IPS-11a (cell line): Measurements from ENCODE around the gene ADAMTS17.

Source experiments
- H3K4me3 ChIP-seq: one replicate; pipeline ENCODE4 v1.5.1; 2013; ENCODE audit warnings: low read depth, low read length, control low read depth

Gene ADAMTS17

DNA sequence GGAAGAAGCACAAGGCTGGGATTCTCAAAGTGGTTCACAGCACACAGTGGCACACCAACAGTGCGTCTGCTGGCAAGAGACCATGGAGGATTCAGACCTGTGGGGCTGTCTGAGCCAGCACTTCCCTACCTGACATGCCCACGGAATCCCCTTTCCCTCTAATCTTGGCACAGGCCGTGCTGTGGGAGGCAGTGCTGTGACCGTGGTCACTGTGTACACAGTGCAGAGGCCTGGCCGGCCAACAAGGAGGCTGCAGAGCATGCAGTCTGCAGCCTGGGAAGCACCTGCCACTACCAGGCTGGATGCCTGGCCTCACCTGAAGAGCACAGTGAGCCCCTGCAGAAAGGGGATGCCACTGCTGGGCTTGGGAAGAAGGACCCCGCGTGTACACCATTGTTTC lies 307.6 kb downstream of the ADAMTS17 start:
- H3K4me3 ChIP-seq = no peak overlapping the region

DNA sequence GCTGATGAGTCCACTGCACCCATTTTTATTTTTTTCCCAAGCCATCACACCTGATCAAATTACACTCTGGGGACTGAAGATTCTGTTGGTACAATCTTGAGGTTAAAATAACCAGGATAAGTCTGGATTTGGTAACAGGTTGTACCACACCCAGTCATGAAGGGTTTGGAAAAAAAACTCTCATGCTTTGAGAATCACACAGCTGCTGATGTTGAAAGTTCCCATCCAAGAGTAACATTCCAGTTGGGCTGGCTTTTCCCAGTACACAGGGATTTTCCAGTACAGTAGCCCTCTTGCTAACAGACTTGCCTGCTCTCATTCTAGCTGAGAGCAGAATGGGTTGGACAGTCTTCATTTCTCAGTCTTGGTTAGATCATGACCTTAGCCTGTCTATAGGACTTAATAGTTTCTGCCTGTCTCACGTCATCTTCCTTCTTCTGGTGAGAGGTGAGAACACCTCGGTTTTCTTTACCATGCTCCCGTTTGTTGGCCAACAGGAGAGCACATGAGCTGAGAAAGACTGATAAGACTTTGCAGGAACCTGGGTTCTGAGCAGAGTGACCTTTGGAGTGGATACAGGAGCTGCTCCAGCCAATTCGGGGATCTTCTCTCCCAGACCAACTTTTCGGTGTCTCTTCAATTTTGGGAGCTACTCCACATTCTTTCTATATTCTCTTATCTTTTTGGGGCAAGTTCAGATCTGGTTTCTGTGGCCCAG lies 308.5 kb downstream of the ADAMTS17 start:
- no peak overlapping the region for H3K4me3 ChIP-seq

DNA sequence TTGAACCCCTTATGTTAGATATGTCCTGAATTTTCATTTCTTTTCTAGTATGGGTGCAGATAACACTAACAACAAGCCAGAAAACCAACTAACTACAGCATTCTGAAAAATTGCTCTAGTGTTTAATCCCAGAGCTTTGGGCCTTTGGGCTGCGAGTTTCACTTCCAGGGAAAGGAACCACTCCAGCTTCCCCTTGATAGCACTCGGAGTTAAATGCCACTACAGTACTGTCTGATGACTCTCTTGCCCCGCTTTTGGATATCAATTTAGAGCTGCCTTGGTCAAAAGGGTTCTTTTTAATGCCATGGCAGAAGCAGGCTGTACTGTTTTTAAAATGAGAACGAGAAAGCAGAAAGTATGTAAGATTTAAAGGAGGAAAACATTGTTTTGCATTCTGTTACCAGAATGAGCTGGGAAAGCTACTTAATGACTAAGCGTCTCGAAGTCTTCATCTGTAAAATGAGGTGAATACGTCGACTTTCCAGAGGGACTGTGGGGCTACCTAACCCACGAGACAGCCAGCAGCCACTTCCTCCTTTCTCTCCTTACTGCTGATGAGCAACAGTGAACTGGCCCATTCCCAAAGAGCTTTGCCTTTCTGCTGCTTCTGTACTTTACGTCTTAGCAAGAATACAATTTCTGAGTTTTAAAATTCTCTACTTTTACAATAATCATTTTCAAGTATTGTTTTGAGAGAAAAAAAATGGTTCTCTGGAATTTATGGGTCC lies 309.3 kb downstream of the ADAMTS17 start:
- H3K4me3 ChIP-seq = no peak overlapping the region

DNA sequence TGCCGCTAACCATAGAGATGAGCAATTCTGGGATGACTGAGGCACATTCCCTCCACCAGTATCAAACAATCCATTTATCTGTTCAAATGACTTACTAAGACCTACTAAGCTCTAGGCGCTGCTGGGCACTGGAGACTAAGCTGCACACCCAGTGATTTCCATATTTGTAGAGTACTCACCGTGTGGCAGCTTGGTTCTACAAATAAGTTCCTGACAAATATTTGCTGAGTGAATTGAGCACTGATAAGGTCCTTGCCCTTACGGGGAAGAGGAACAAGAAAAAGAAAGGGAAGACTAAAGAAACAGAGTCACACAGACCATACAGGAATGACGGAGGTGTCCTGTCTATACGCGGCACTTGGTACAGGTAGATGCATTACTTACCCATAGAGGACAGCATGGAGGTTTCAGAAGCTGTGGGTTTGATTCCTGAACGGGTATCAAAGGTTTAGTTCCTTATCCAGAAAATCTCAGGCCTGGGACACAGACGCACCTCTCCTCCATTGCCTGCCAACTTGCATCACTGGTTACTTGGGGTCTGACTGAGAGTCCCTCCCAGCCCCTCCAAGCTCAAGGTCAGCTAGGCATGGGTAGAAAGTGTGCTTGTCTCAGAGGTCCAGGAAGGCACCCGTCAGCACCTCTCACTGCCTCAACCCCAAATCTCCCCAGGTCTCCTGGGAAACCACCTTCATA lies 310.0 kb downstream of the ADAMTS17 start:
- H3K4me3 ChIP-seq = no peak overlapping the region

DNA sequence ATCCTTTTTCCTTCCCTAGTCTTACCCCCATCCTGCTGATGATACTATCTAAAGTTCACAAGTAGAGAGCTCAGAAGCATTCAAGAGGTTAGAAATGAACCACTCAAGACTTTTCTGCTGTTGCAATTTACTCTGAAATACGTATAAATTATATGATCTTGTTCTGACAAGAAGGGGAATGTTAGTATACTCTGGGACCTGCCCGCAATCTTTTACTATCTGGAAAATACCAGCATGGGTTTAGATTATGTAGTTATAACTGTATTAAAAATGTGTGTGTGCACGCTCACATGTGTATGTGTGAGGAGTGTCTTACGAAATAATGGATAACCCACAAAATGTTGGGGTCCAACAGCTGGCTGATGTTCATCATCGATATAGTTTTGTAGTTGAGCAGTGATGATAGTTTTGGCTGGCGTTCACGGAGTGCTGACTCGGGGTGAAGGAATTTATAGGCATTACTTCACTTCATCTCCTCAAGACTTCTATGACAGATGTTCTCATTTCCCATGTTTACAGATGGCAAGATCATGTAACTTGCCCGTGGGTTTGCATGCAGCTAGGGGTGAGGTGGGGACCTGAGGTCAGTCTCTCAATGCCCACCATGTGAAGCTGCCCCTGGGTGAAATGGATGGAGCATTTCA lies 311.1 kb downstream of the ADAMTS17 start:
- H3K4me3 ChIP-seq = no peak overlapping the region

DNA sequence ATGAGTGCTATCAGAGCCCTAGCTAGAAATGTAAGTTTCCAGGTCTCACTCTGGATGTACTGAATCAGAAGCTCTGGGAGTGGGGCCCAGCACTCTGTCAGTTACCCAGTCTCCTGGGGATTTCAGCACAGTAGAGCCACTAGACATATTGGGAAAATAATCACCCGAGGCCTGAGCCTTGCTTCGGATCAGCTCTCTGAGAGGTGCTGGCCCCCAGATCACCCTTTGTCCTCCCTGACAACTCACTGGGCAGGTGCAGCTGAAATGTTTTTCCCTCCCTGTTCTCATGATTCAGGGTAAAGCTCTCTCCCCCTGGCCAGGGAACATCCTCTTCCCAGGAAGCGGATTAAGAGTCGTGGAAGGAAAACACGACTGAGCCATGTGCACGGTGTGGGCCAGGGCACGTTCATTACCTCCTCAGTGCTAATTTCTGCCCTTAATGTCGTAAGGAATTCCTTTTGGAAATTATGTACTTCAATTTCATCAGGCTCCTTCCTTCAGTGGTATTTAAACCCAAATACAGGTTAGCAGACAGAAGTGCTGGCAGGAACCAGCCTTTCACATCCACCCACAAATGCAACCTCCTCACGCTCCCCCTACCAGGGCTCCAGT lies 311.8 kb downstream of the ADAMTS17 start:
- H3K4me3 ChIP-seq = no peak overlapping the region

DNA sequence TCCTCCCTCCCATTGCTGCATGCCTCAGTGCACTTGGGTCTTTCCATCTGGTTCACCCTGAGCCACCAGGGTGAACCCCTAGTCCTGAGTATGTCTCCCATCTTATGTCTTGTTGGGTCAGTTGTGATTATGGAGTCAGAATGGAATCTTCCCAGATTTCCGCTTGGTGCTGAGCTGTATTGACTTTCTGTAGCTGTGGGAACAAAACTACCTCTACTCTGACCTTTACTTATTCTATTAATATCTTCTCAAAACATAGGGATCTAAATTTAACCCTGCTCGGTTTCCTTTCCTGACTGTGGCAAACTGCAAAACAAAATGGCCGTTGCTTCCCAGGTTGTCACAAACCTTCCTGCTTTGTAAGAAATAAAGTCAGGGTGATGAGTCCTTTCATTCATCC lies 312.7 kb downstream of the ADAMTS17 start:
- H3K4me3 ChIP-seq = no peak overlapping the region

DNA sequence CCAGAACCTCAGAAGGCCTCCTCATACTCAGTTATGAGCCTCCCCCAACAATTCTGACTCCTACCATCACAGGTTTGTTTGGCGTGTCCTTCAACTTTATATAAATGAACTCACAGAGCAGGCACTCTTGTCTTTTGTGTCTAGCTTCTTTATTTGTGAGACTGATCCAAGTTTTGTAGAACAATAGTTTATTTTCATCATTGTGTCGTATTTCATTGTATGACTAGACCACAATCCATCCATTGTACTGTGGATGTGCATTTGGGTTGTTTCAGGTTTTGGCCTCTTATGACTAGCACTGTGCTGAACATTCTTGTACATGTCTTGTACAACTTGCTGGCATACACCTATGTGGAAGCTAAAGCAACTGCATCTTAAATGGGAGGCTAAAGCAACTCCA lies 315.7 kb downstream of the ADAMTS17 start:
- H3K4me3 ChIP-seq = no peak overlapping the region

DNA sequence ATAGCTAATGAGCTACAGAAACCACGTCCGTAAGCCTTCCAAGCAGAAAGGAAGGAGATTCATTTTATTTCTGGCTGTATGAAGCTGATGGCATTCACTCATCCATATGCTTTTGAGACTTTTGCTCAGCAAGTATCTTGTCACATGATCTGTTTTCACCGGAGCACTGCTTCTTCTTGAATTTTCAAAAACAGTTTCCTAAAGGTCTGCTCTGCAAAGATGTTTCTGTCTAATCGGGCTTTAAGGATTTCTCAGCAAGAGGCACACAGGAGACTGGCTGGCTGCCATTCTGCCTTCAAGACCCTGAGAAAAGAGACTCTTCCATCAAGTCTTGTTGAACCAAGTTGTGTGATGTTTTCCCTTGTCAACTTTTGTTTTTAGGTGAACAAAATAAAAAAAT lies 319.0 kb downstream of the ADAMTS17 start:
- no peak overlapping the region for H3K4me3 ChIP-seq

DNA sequence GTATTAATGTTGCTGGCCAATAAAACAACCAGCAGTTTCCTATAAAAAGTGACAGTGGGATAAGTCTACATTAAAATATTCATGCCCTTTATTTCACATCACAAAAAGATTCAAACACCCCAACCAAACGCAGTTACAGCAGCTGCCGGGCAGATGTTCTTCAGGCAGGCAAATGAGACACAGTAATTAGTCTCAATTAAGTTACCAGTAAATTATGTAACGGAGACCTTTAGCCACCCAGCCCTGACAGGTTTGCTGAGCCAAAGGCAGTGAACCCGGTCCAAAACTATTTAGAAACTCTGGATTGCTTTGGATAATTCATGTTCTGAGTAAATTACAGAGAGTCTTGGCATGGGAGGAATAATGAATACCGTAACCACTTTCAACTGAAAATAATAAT lies 319.4 kb downstream of the ADAMTS17 start:
- H3K4me3 ChIP-seq = no peak overlapping the region

DNA sequence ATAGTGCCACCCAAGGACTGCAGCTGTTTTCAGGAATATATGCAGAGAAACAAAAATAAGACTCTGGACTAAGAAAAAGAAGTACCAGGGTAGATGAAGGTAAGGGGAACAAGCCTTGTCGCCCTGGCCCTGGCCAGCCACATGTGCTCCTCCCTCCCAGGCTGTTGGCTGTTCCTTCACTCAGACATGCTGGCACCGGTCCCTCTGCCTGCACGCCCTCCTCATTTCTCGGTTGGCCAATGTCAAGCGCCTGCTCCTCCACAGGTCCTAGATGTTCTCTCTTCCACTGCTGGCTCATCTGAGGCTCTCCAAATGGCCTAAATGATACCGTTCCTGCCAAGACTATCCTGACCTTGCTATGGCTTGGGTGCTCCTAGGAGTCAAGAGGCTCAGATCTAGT lies 320.1 kb downstream of the ADAMTS17 start:
- no peak overlapping the region for H3K4me3 ChIP-seq

DNA sequence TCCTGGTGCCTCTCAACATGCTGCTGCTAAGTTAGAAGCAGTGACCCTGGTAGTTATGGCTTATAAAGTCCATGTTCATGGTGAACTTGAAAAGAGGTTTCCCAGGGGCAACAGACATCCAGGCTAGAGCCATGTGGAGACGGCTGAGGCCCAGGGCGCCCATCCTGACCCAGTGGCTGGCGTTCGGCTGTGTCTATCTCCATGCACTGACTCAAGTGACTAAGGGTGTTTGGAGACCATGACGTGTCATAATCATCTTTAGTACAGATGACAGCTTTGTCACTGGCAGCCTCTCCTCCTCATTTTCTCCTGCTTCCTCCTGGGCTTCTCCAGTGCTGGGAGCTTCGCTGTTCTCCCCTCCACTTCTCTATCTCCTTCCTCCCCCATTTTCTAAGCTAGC lies 321.2 kb downstream of the ADAMTS17 start:
- H3K4me3 ChIP-seq = no peak overlapping the region

DNA sequence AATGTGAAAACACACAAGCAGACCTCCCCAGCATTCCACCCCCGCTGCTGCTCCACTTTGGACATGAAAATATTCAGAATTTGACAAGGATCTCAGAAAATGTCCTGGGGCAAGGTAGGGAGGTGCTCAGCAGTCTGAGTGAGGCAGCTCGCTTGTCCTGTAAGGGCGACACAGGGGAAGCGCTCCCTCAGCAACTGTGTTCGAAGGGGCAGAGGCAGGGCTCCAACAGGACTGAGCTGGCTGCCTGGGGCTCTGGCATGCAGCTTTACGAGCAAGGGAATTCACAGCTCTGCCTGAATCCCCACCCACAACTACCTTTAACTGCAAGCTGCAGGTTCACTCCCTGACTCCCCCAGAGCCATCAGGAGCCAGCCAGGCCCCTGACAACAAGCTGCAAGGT lies 321.6 kb downstream of the ADAMTS17 start:
- H3K4me3 ChIP-seq = no peak overlapping the region

DNA sequence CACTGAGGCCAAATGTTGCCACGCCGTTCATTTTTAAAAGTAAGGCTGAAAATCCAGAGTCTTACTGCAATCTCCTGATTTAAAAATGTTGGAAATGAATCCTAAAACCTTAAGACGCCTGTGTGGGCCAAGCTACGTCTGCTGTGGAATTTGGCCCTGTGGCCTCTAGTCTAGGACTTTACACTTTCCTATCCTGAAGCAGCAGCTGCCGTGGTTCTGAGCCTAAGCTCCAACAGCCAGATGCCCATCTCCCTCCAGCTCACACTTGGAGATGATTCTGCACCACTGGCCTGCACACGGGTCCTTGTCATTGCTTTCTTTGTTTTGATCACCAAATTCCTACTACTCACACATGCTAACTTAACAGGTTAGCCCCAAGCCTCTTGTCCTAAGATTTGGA lies 322.2 kb downstream of the ADAMTS17 start:
- no peak overlapping the region for H3K4me3 ChIP-seq

DNA sequence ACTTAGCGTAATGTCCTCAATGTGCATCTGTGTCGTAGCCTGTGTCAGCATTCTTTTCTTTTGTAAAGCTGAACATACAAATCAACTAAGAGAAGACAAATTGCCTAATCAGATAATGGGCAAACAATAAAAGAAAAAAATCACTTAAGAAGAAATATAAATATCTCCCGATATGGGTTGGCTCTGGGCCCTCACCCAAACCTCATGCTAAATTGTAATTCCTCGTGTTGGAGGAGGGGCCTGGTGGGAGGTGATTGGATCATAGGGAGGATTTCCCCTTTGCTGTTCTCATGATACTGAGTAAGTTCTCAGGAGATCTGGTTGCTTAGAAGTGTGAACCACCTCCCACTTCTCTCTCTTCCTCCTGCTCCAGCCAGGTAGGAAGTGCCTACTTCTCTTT lies 323.6 kb downstream of the ADAMTS17 start:
- H3K4me3 ChIP-seq = no peak overlapping the region

DNA sequence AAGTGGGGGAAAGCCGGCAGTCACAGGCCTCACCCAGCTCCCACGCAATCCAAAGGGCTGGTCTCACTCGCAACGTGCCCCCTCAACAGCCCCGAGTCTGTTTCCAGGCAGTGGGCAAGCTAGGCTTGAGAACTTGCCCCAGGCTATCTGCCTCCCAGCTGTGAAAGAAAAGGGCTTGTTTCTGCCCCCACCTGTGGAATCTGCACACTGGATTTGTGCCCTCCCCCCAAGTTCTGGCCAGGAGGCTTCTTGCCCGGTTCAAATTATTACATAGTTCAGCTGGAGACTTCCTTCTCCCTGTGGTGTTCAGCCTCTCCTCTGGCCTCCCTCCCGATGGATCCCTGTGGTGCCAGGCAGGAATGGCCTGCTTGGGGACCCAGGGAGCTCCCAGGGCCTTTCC lies 324.6 kb downstream of the ADAMTS17 start:
- H3K4me3 ChIP-seq = no peak overlapping the region

DNA sequence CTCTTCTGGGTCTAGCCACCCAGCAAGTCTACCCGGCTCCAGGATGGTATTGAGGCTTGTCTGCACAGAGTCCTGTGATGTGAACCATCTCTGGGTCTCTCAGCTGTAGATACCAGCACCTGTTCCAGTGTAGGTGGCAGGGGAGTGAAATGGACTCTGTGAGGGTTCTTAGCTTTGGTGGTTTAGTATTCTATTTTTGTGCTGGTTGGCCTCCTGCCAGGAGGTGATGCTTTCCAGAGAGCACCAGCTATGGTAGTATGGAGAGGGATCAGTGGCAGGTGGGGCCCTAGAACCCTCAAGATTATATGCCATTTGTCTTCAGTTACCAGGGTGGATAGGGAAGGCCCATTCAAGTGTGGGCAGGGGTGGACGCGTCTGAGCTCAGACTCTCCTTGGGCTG lies 325.1 kb downstream of the ADAMTS17 start:
- no peak overlapping the region for H3K4me3 ChIP-seq

DNA sequence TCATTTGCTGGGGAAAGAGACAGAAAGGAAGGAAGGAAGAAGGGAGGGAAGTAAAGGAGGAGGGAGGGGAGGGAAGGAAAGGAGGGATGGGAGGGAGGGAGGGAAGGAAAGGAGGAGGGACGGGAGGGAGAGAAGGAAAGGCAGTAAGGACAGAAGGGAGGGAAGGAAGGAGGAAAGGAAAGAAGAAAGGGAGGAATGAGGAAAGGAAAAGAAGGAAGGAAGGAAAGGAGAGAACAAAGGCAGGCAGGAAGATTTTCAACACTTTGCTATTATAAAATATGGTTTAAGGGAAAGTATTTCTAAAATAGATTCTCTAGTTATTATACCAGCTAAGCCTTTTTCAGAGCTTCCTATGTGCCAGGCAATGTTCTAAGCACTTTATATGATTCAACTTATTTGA lies 330.5 kb downstream of the ADAMTS17 start:
- no peak overlapping the region for H3K4me3 ChIP-seq

DNA sequence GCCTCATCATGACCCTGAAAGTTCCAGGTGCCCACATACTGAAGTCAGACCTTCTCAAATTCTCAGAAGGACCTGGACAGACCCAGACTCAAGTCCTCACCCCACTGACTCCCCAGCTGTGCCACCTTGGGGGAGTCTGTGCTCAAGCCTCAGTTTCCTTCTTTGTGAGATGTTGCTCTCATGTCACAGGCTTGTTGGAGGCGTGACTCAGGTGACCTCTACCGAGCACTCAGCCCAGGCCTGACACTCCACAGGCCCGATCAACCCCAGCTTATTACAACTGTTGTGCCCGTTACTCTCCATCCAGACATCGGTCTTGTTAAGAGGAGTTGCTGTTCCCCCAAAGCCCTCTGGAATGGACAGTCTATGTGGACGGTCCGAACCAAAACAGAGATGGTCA lies 332.4 kb downstream of the ADAMTS17 start:
- no peak overlapping the region for H3K4me3 ChIP-seq

DNA sequence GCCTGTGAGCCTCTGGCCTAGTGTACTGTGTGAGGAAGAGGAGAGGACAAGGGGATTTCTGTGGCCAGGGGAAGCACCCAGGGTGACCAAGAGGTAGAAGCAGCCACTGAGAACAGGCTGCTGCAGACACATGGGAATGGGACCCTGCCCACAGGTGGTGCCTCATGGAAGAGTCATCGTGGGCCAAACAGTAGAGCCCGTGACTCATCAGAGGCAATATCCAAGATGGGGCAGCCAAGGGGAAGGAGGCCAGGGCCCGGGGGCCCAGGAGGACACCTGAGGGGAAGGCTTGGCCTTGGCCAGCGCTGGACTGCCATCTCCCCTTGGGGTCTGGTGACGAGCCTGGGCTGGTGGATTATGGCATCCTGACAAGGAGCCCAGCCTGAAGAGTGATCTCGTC lies 333.5 kb downstream of the ADAMTS17 start:
- H3K4me3 ChIP-seq = no peak overlapping the region

DNA sequence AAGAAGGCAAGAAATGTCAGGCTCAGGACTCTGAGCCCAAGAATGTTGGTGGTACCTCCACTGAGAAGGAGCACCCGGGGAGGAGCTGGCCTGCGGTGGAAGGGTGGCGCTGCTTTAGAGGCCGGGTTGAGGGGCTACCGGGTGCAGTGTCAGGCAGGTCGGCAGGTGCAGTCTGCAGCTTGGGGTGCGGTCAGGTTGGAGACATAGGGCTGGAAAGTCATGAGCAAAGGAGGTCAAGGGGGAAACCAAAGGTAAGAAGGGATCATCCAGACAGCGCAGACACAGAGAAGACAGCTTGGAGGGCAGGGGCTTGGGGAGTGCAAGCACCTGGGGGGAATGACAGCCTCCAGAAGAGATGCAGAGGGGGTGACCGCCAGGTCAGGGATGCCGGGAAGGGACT lies 334.2 kb downstream of the ADAMTS17 start:
- H3K4me3 ChIP-seq = no peak overlapping the region
